A549 (cell line): Measurements from ENCODE around the gene SLC34A2. TPM values are rescaled to one million over a fixed set of nuclear protein-coding genes. Genes with fewer than 3 reads are reported as not detected.

ENCODE experiments used
- ATAC-seq, 2 experiments: fragments of 200-7000 bp in 1 of 2; fragments of >200 bp in 1 of 2; cut with Nextera tagmentation in 1 of 2; cut with Tn5 transposase in 1 of 2; 3 replicates each; pipeline versions ENCODE4 v1.8.0 to v1.9.1; 2018 to 2020; ENCODE audit warnings: mild to moderate bottlenecking in 1 of 2, moderate library complexity in 1 of 2
- CTCF ChIA-PET: fragments of 300-600 bp; sonication (Branson Sonifier 250); formaldehyde crosslinking; extraction: SDS; loops from one replicate; lab custom pipeline; 2021; ENCODE audit warnings: antibody characterized with exemption, inconsistent platforms; lab: Yijun Ruan, JAX
- POLR2A ChIA-PET: fragments of 350-600 bp; formaldehyde crosslinking; extraction: SDS; loops from one replicate; lab custom pipeline; 2021; ENCODE audit warnings: antibody characterized with exemption, inconsistent platforms; lab: Yijun Ruan, JAX
- DNase-seq, 2 experiments: peaks; one replicate each; pipeline versions ENCODE4 v3.0.0 to v3.0.0-alpha.2; 2011 to 2016; ENCODE audit warnings: low read depth in 1 of 2, low spot score in 1 of 2
- FAIRE-seq: peaks from 2 replicates; lab custom pipeline; 2011; peaks lifted over from hg19 to GRCh38; lab: Jason Lieb, UNC
- H3K27ac ChIP-seq, 2 experiments: fragments of >200 bp; sonication (Bioruptor Twin); formaldehyde crosslinking; 3 replicates each; pipeline ENCODE4 v1.5.1; 2016 to 2017
- H3K4me1 ChIP-seq: fragments of >200 bp; sonication (Bioruptor Twin); formaldehyde crosslinking; 3 replicates; pipeline ENCODE4 v1.6.1; 2016
- H3K4me2 ChIP-seq: fragments of >200 bp; sonication (Bioruptor Twin); formaldehyde crosslinking; 3 replicates; pipeline ENCODE4 v1.6.1; 2016
- H3K4me3 ChIP-seq: fragments of >200 bp; sonication (Bioruptor Twin); formaldehyde crosslinking; 3 replicates; pipeline ENCODE4 v1.5.1; 2016
- H3K9me3 ChIP-seq: fragments of >200 bp; sonication (Bioruptor Twin); formaldehyde crosslinking; 3 replicates; pipeline ENCODE4 v1.6.1; 2016
- CBX8 ChIP-seq: fragments of 200-600 bp; sonication (generic); IDR thresholded peaks from 2 replicates; pipeline ENCODE4 v1.6.1; 2016
- CHD4 ChIP-seq: fragments of 200-600 bp; sonication (generic); IDR thresholded peaks from 2 replicates; pipeline ENCODE4 v1.6.1; 2016; ENCODE audit warnings: antibody characterized with exemption, mild to moderate bottlenecking, borderline replicate concordance
- EHF ChIP-seq: fragments of 250-450 bp; sonication (Bioruptor Pico); IDR thresholded peaks from 2 replicates; pipeline ENCODE4 v1.5.0; 2020; ENCODE audit warnings: mild to moderate bottlenecking
- EP300 ChIP-seq, 2 experiments: fragments of >200 bp; sonication (Bioruptor Twin); formaldehyde crosslinking; IDR thresholded peaks; 2 replicates in 1 of 2; 3 replicates in 1 of 2; pipeline ENCODE4 v1.6.1; 2016 to 2017
- FOXS1 ChIP-seq: fragments of 250-450 bp; sonication (Bioruptor Pico); IDR thresholded peaks from 2 replicates; pipeline ENCODE4 v1.5.0; 2020; ENCODE audit warnings: mild to moderate bottlenecking, moderate library complexity
- GATA3 ChIP-seq: IDR thresholded peaks from 2 replicates; pipeline ENCODE4 v1.6.1; 2012; ENCODE audit warnings: borderline replicate concordance
- HDAC2 ChIP-seq: fragments of 200-600 bp; sonication (generic); IDR thresholded peaks from 2 replicates; pipeline ENCODE4 v1.6.1; 2016
- HEYL ChIP-seq: fragments of 250-450 bp; sonication (Bioruptor Pico); IDR thresholded peaks from 2 replicates; pipeline ENCODE4 v1.8.0; 2021; ENCODE audit warnings: mild to moderate bottlenecking, moderate library complexity
- HOXB13 ChIP-seq: fragments of 250-450 bp; sonication (Bioruptor Pico); IDR thresholded peaks from 2 replicates; pipeline ENCODE4 v1.5.0; 2020; ENCODE audit warnings: low read depth, mild to moderate bottlenecking, moderate library complexity
- KDM1A ChIP-seq: fragments of 200-600 bp; sonication (generic); IDR thresholded peaks from 2 replicates; pipeline ENCODE4 v1.6.1; 2016; ENCODE audit warnings: low read depth, mild to moderate bottlenecking
- KDM5A ChIP-seq: fragments of 200-600 bp; sonication (generic); IDR thresholded peaks from 2 replicates; pipeline ENCODE4 v1.6.1; 2016; ENCODE audit warnings: antibody characterized with exemption, mild to moderate bottlenecking
- MYC ChIP-seq: IDR thresholded peaks from 2 replicates; pipeline ENCODE4 v1.6.1; 2012; ENCODE audit warnings: mild to moderate bottlenecking, inconsistent platforms, low read length, improper control_type of control experiment, borderline replicate concordance
- NFE2L2 ChIP-seq: fragments of 150-350 bp; conservative IDR thresholded peaks from 2 replicates; pipeline ENCODE4 v1.6.1; 2014; ENCODE audit warnings: low read length
- NPAS2 ChIP-seq: fragments of 250-450 bp; sonication (Bioruptor Pico); IDR thresholded peaks from 2 replicates; pipeline ENCODE4 v1.8.0; 2022; ENCODE audit warnings: mild to moderate bottlenecking, moderate library complexity, borderline replicate concordance
- NR3C1 ChIP-seq: fragments of >200 bp; sonication (Bioruptor Twin); formaldehyde crosslinking; IDR thresholded peaks from 3 replicates; pipeline ENCODE4 v1.6.1; 2017
- POLR2A ChIP-seq: IDR thresholded peaks from 2 replicates; pipeline ENCODE4 v1.6.1; 2012; ENCODE audit warnings: mild to moderate bottlenecking, low read length
- RAD21 ChIP-seq, 2 experiments: fragments of >200 bp in 1 of 2; sonication (Bioruptor Twin) in 1 of 2; formaldehyde crosslinking in 1 of 2; IDR thresholded peaks in 1 of 2; conservative IDR thresholded peaks in 1 of 2; 2 replicates in 1 of 2; 3 replicates in 1 of 2; pipeline ENCODE4 v1.6.1; 2012 to 2018; ENCODE audit warnings: inconsistent platforms in 1 of 2
- RARB ChIP-seq: fragments of 250-450 bp; sonication (Bioruptor Pico); IDR thresholded peaks from 2 replicates; pipeline ENCODE4 v1.8.0; 2021; ENCODE audit warnings: mild to moderate bottlenecking, moderate library complexity
- RCOR1 ChIP-seq: fragments of 150-350 bp; IDR thresholded peaks from 2 replicates; pipeline ENCODE4 v1.6.1; 2014; ENCODE audit warnings: antibody characterized with exemption, low read length, low read depth
- RNF2 ChIP-seq: fragments of 200-600 bp; sonication (generic); IDR thresholded peaks from 2 replicates; pipeline ENCODE4 v1.6.1; 2016; ENCODE audit warnings: low read depth, mild to moderate bottlenecking, antibody characterized with exemption, moderate library complexity, borderline replicate concordance
- SREBF2 ChIP-seq: fragments of 450-650 bp; IDR thresholded peaks from 2 replicates; pipeline ENCODE4 v1.6.1; 2014; ENCODE audit warnings: mild to moderate bottlenecking, moderate library complexity
- ZC3H11A ChIP-seq: fragments of 450-650 bp; IDR thresholded peaks from 2 replicates; pipeline ENCODE4 v1.6.1; 2014; ENCODE audit warnings: antibody characterized with exemption, mild to moderate bottlenecking
- WGBS: methylation state at CpG from one replicate; pipeline ENCODE4 v1.1.6; 2017; ENCODE audit errors: missing lambda C conversion rate; 5-methylcytosine and 5-hydroxymethylcytosine counted together
- polyA plus RNA-seq, 4 experiments: library from polyadenylated mRNA; depleted of rRNA in 3 of 4; stranded (reverse); fragments of >200 nt; fragmentation: RNase III in 1 of 4; extraction: RNeasy Plus Mini Kit Qiagen cat#74134 plus additional on column Dnase treatment in 1 of 4; gene quantifications; 2 replicates in 3 of 4; 3 replicates in 1 of 4; pipeline ENCODE4 v1.2.3, GENCODE V29; 2011 to 2017
- TF ChIP-seq, protein P1 (sequence below): fragments of >200 bp; sonication (Bioruptor Twin); formaldehyde crosslinking; IDR thresholded peaks from 3 replicates; pipeline ENCODE4 v1.5.1; 2016
- TF ChIP-seq, protein P2 (sequence below): fragments of 150-350 bp; IDR thresholded peaks from 2 replicates; pipeline ENCODE4 v1.6.1; 2014; ENCODE audit warnings: low read depth, mild to moderate bottlenecking, low read length
- TF ChIP-seq, protein P3 (sequence below): fragments of 200-600 bp; sonication (generic); IDR thresholded peaks from 2 replicates; pipeline ENCODE4 v1.6.1; 2016; ENCODE audit warnings: antibody characterized with exemption, mild to moderate bottlenecking, moderate library complexity
- TF ChIP-seq, protein P4 (sequence below): fragments of 250-450 bp; sonication (Bioruptor Pico); IDR thresholded peaks from 2 replicates; pipeline ENCODE4 v1.5.0; 2020; ENCODE audit warnings: low read depth, mild to moderate bottlenecking, moderate library complexity
- TF ChIP-seq, protein P5 (sequence below): fragments of >200 bp; sonication (Bioruptor Twin); formaldehyde crosslinking; IDR thresholded peaks from 3 replicates; pipeline ENCODE4 v1.6.1; 2016
- TF ChIP-seq, protein P6 (sequence below): IDR thresholded peaks from 2 replicates; pipeline ENCODE4 v1.6.1; 2012

Gene SLC34A2
- polyA plus RNA-seq, 2 of the 4 experiments (the other 2 are of a cell fraction) = 0.03 to 0.08 TPM

DNA sequence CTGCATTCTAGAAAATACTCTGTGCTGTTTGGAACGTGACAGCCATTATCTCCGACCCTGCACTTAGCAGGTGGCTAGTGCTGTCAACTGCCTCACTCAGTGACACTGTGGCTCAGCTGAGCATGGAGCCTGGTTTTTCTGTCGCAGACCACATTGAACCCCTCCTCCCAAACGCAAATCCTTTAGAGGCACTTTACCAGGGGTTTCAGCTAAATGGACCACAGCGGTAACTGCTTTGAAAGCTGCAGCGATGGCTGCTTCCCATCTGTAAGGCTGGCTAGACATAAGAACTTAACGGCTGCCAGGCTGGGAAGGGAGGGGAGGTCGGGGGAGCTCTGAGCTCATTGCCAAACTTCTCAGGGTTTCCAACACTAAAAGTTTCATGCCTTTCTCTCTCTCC, 8.1 kb downstream of the SLC34A2 start:
- no peaks in the 10 kb centered on the region for H3K4me1 ChIP-seq
- ATAC-seq (no peak), DNase-seq (no peak), FAIRE-seq (no peak)
- H3K4me2 ChIP-seq = no peak overlapping the region
- H3K4me3 ChIP-seq = no peak overlapping the region
- ChIA-PET CTCF (interaction anchor here (0.9 kb wide), 1 partner anchor 53 kb away, joined by 3 read pairs; no protein-coding TSS in a partner anchor), POLR2A (no interaction called here)
- no peak overlapping the region for H3K27ac ChIP-seq
- no peaks in the 10 kb centered on the region for H3K9me3 ChIP-seq
- 73% methylated on average over 6 of the region's 8 CpGs for WGBS
- TF ChIP-seq NPAS2 (CRISPR knock-in tag) (no peak), HOXB13 (CRISPR knock-in tag) (no peak), NFE2L2 (no peak), RCOR1 (no peak), KDM5A (no peak), ZC3H11A (no peak), EHF (no peak), KDM1A (no peak), EP300 (IDR thresholded peaks at IDR 0.05) (no peak), POLR2A (no peak), GATA3 (no peak), CBX8 (no peak), NR3C1 (no peak), RAD21 (conservative IDR thresholded peaks at IDR 0.05 in 1 of 2, IDR thresholded peaks at IDR 0.05 in 1 of 2) (no peak)
- TF ChIP-seq, protein P1, sequence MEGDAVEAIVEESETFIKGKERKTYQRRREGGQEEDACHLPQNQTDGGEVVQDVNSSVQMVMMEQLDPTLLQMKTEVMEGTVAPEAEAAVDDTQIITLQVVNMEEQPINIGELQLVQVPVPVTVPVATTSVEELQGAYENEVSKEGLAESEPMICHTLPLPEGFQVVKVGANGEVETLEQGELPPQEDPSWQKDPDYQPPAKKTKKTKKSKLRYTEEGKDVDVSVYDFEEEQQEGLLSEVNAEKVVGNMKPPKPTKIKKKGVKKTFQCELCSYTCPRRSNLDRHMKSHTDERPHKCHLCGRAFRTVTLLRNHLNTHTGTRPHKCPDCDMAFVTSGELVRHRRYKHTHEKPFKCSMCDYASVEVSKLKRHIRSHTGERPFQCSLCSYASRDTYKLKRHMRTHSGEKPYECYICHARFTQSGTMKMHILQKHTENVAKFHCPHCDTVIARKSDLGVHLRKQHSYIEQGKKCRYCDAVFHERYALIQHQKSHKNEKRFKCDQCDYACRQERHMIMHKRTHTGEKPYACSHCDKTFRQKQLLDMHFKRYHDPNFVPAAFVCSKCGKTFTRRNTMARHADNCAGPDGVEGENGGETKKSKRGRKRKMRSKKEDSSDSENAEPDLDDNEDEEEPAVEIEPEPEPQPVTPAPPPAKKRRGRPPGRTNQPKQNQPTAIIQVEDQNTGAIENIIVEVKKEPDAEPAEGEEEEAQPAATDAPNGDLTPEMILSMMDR = no peak
- TF ChIP-seq, protein P2, sequence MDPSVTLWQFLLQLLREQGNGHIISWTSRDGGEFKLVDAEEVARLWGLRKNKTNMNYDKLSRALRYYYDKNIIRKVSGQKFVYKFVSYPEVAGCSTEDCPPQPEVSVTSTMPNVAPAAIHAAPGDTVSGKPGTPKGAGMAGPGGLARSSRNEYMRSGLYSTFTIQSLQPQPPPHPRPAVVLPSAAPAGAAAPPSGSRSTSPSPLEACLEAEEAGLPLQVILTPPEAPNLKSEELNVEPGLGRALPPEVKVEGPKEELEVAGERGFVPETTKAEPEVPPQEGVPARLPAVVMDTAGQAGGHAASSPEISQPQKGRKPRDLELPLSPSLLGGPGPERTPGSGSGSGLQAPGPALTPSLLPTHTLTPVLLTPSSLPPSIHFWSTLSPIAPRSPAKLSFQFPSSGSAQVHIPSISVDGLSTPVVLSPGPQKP = no peak
- TF ChIP-seq, protein P3, sequence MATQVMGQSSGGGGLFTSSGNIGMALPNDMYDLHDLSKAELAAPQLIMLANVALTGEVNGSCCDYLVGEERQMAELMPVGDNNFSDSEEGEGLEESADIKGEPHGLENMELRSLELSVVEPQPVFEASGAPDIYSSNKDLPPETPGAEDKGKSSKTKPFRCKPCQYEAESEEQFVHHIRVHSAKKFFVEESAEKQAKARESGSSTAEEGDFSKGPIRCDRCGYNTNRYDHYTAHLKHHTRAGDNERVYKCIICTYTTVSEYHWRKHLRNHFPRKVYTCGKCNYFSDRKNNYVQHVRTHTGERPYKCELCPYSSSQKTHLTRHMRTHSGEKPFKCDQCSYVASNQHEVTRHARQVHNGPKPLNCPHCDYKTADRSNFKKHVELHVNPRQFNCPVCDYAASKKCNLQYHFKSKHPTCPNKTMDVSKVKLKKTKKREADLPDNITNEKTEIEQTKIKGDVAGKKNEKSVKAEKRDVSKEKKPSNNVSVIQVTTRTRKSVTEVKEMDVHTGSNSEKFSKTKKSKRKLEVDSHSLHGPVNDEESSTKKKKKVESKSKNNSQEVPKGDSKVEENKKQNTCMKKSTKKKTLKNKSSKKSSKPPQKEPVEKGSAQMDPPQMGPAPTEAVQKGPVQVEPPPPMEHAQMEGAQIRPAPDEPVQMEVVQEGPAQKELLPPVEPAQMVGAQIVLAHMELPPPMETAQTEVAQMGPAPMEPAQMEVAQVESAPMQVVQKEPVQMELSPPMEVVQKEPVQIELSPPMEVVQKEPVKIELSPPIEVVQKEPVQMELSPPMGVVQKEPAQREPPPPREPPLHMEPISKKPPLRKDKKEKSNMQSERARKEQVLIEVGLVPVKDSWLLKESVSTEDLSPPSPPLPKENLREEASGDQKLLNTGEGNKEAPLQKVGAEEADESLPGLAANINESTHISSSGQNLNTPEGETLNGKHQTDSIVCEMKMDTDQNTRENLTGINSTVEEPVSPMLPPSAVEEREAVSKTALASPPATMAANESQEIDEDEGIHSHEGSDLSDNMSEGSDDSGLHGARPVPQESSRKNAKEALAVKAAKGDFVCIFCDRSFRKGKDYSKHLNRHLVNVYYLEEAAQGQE = no peak
- TF ChIP-seq, protein P4, sequence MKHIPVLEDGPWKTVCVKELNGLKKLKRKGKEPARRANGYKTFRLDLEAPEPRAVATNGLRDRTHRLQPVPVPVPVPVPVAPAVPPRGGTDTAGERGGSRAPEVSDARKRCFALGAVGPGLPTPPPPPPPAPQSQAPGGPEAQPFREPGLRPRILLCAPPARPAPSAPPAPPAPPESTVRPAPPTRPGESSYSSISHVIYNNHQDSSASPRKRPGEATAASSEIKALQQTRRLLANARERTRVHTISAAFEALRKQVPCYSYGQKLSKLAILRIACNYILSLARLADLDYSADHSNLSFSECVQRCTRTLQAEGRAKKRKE = no peak

DNA sequence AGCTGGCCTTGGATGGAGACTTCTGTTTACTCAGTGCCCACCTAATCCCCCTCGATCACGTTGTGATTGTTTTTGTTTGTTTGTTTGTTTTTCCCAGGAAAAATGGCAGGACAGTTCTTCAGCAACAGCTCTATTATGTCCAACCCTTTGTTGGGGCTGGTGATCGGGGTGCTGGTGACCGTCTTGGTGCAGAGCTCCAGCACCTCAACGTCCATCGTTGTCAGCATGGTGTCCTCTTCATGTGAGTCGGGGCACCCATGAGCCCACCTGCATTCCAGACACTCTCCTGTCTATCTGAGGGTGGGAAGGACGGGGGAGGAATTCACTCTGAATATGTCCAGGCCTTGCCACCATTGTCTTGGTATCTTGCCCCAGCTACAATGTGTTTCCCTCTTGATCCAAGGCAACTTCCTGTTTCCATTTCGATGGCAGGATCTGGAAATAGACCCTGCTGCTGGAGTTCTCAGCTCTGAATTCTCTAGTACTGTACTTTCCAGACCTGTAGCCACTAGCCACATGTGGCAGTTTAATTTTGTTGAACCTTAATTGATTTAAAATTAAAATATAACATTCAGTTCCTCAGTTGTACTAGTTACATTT, 10.5 kb downstream of the SLC34A2 start:
- POLR2A ChIA-PET = no interaction called here
- FAIRE-seq (no peak), DNase-seq (no peak), ATAC-seq (no peak)
- CTCF ChIA-PET = no interaction called here
- WGBS = 53% methylated on average over 9 of the region's 9 CpGs
- no peak overlapping the region for H3K27ac ChIP-seq
- H3K4me3 ChIP-seq = no peak overlapping the region
- H3K4me1 ChIP-seq = no peaks in the 10 kb centered on the region
- no peak overlapping the region for H3K4me2 ChIP-seq
- H3K9me3 ChIP-seq = no peaks in the 10 kb centered on the region
- TF ChIP-seq CHD4 (no peak), HEYL (CRISPR knock-in tag) (no peak), NFE2L2 (no peak), SREBF2 (no peak), GATA3 (no peak), FOXS1 (no peak), MYC (no peak), KDM5A (no peak), HDAC2 (no peak), RNF2 (no peak), RARB (CRISPR knock-in tag) (no peak), POLR2A (no peak), NPAS2 (CRISPR knock-in tag) (no peak)
- TF ChIP-seq, protein P2 = no peak
- TF ChIP-seq, protein P5, sequence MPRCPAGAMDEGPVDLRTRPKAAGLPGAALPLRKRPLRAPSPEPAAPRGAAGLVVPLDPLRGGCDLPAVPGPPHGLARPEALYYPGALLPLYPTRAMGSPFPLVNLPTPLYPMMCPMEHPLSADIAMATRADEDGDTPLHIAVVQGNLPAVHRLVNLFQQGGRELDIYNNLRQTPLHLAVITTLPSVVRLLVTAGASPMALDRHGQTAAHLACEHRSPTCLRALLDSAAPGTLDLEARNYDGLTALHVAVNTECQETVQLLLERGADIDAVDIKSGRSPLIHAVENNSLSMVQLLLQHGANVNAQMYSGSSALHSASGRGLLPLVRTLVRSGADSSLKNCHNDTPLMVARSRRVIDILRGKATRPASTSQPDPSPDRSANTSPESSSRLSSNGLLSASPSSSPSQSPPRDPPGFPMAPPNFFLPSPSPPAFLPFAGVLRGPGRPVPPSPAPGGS = no peak
- TF ChIP-seq, protein P6, sequence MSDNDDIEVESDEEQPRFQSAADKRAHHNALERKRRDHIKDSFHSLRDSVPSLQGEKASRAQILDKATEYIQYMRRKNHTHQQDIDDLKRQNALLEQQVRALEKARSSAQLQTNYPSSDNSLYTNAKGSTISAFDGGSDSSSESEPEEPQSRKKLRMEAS = no peak
